ENCODE results near the gene OASL.

OASL gene

GRCh38 chr12:121010860-121011259, 28.2 kb downstream of the OASL start:
- no peak for DNase-seq

- DNase-seq, result peak; percentile 1
Observed at GRCh38 chr12:121009741-121010140, 29.3 kb downstream of the OASL start.

- DNase-seq, result no peak
Observed at GRCh38 chr12:121008347-121009098, 30.5 kb downstream of the OASL start.

DNA sequence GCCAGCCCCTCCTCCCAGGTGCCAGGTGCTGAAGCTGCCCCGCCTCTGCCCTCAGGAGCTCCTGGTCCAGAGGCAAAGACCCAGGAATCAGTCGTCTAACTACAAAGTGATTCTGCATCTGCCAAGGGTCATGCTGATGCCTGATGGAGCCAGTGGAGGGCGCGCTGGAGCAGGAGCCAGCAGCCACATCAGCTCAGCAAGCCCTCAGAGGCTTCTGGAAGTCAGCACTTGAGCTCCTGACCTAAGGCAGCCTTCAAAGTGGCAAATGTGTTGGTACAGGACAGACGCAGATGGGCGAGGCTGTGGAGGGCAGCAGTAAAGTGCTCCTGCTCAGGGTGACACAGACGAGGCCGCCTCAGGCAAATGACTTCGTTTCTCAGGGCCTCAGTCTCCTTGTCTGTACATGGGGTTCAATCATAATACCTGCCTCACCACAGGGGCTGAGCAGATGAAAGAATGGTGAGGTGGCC, 33.7 kb downstream of the OASL start:
- no peak for DNase-seq

GRCh38 chr12:121004253-121004815, 34.7 kb downstream of the OASL start:
- DNase-seq, result no peak

GRCh38 chr12:121003650-121004049, 35.4 kb downstream of the OASL start:
- DNase-seq, result no peak

- no peak for DNase-seq
Observed at GRCh38 chr12:121001841-121002483, 37.1 kb downstream of the OASL start.

GRCh38 chr12:121001060-121001459, 38.0 kb downstream of the OASL start:
- no peak for DNase-seq

GRCh38 chr12:121000530-121000929, 38.5 kb downstream of the OASL start:
- no peak for DNase-seq

DNA sequence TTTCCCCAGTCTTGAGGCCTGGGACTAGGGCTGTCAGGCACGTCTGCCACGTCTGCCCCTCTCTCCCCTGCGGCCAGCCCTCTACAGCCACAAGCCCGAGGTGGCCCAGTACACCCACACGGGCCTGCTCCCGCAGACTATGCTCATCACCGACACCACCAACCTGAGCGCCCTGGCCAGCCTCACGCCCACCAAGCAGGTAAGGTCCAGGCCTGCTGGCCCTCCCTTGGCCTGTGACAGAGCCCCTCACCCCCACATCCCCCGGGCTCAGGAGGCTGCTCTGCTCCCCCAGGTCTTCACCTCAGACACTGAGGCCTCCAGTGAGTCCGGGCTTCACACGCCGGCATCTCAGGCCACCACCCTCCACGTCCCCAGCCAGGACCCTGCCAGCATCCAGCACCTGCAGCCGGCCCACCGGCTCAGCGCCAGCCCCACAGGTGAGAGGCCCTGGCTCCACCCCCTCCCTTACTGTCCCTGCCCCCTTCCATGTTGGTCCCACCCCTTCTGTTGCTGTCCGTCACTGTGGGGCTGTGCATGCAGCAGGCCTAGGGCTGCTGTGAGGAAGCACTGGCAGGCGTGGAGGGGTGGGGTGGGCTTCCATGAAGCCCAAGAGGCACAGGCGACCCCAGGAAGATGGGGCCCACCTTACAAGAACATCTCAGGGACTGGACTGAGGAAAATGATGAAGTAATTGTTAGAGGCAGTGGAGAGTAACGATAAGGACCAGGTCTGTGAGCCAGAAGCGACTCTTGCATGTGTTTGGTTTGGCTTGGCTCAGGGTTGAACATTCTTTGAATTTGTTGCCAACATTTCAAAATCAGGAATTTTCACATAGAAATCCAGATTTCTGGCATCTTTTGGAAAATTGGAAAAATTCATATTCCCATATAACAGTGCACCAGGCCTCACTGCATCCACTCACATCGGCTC, 39.6 kb downstream of the OASL start:
- no peak for DNase-seq

DNA sequence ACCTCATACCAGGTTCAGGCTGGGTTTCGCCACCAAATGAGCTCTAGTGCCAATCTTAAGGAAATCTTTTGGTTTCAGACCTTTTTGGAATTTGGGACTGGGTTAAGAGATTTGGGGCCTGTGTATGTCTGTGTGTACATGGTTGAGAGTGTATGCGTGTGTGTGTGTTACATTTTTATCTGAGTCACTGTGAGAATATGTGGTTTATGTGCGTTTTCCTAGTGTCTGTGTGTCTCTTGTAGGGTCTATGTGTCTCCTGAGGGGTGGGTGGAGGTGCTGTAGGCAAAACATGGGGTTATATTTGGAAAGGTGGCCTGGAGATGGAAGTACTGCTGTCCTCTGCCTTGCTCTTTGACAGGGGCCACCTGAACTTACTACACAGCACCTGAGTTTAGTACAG, 40.6 kb downstream of the OASL start:
- no peak for DNase-seq

DNA sequence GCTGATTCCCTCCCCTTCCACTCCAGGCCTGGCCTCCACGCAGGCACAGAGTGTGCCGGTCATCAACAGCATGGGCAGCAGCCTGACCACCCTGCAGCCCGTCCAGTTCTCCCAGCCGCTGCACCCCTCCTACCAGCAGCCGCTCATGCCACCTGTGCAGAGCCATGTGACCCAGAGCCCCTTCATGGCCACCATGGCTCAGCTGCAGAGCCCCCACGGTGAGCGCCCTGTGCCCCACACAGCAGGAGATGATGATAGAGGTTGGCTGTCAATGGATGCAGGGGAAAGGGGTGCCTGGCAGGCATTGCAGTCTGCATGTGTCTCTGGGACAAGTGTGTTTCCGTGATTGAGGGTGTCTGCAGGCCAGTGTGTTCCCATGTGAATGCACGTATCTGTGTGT, 41.6 kb downstream of the OASL start:
- no peak for DNase-seq

DNA sequence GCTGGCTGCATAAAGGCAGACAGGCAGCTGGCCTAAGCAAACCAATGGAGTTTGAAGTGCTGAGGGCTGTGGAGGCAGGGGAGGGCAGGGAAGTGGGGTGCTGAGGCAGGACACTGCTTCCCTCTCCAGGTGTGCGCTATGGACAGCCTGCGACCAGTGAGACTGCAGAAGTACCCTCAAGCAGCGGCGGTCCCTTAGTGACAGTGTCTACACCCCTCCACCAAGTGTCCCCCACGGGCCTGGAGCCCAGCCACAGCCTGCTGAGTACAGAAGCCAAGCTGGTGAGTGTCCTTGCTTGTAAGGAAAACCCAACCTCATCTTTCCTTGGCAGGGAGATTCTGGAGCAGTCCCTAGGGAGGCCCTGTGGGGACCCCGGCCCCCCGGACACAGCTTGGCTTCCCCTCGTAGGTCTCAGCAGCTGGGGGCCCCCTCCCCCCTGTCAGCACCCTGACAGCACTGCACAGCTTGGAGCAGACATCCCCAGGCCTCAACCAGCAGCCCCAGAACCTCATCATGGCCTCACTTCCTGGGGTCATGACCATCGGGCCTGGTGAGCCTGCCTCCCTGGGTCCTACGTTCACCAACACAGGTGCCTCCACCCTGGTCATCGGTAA, 42.8 kb downstream of the OASL start:
- DNase-seq, result no peak

DNA sequence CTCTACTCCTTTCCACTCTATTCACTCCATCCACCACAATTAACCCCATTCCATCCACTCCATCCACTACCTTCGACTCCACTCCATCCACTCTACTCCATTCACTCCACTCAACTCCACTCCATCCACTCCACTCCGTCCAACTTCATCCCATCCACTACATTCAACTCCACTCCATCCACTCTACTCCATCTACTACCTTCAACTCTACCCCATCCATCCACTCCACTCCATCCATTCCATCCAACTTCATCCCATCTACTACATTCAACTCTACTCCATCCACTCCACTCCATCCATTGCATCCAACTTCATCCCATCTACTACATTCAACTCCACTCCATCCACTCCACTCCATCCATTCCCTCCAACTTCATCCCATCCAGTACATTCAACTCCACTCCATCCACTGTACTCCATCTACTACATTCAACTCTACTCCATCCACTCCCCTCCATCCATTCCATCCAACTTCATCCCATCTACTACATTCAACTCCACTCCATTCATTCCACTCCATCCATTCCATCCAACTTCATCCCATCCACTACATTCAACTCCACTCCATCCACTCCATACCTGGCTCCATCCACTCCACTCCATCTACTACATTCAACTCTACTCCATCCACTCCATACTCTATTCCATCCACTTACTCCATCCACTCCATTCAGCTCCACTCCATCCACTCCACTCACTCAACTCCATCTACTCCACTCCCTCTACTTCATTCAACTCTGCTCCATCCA, 44.3 kb downstream of the OASL start:
- DNase-seq, result no peak

DNA sequence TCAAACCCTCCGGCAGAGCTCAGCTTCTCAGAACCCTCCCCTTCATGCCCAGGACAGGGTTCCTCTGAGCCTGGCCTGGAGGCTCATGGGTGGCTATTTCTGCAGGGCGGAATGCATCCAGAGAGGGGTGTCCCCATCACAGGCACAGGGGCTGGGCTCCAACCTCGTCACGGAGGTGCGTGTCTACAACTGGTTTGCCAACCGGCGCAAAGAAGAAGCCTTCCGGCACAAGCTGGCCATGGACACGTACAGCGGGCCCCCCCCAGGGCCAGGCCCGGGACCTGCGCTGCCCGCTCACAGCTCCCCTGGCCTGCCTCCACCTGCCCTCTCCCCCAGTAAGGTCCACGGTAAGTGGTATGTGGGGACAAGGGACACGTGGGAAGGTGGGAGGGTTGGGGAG, 45.0 kb downstream of the OASL start:
- no peak for DNase-seq

- no peak for DNase-seq
Observed at GRCh38 chr12:120993496-120993895, 45.5 kb downstream of the OASL start.

- no peak for DNase-seq
Observed at GRCh38 chr12:120992989-120993388, 46.1 kb downstream of the OASL start.

DNA sequence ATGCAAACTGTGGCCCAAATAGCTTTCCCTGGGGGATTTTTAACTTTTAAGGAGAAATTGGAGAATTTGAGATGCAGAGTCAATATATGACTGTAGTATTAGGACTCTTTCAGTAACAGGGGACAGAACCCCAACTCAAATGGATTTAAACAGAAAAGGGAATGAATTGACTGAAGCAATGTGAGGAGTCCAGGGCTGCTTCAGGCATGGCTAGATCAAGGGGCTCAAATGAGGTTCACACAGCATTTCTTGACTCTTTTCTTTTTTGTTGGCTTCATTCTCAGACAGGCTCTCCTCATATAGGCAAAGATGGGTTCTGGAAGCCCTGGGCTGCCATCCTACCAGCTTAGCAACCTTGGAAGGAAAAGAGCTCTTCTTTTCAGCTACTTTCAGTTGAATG, 47.1 kb downstream of the OASL start:
- DNase-seq, result no peak

DNA sequence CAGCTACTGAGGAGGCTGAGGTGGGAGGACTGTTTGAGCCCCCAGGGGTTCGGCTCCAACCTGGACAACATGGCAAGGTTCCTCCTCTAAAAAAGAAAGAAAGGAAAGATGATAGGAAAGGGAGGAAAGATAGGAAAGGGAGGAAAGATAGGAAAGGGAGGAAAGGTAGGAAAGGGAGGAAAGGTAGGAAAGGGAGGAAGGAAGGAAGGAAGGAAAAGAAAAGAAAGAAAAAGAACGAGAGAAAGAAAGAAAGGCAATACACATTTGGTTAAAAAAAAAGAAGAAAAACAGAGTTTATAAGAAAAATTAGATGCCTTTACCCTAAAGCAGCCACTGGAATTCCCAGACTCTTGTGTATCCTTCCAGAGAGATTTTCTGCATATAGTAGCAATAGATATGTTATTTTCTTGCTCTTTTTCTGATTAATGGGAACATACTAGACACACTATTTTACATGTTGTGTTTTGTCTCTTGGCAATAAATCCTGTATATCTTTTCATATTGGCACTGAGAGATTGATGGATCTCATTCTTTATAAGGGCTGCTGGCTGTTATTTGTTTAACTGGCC, 48.5 kb downstream of the OASL start:
- no peak for DNase-seq

GRCh38 chr12:120989687-120990086, 49.4 kb downstream of the OASL start:
- DNase-seq, result no peak

DNA sequence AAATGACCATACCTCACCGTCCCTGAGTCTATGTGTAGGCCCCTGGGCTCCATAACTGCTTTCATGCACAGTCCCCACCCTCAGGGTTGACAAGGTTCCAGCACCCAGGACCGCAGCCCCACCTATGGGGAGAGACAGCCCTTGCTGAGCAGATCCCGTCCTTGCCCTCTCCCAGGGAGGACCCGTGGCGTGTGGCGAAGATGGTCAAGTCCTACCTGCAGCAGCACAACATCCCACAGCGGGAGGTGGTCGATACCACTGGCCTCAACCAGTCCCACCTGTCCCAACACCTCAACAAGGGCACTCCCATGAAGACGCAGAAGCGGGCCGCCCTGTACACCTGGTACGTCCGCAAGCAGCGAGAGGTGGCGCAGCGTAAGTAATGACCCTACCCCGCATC, 50.4 kb downstream of the OASL start:
- DNase-seq, result no peak

- no peak for DNase-seq
Observed at GRCh38 chr12:120988234-120988633, 50.8 kb downstream of the OASL start.

Data from GF-D8 (cell line).